ENCODE measurements around the gene GFI1B.

GFI1B gene

DNA sequence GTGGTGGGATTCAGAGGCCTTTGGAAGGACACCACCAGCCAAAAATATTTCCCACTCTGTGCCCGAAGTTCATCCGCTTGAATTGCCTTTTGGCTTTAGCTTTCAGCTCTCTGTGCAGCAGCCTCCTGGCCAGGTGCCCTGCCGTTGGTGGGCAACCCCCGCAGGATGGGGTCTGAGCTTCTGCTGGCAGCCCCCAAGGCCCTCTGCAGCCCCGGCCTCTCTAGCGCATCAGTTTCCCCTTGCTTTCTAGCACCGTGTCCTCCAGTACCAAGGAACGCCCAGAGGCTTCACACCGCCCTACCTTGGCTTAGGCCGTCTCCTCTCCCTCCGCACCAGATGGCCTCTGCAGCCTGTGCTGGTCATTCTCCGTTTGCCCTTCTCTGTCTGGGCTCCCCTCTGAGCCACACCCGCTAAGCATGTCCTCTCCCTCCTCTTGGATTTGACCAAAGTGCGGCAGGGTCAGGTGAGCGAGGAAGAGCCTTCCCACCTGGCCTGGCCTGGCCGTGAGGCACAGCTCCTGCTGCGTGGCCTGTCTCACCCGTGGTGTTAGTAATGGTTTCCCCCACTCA is 29.9 kb upstream of the GFI1B start:
- Histone ChIP-seq H4K20me1 (ENCODE audit: insufficient read depth) (no peaks in the 10 kb centered on the region), H3K27ac (no peak overlapping the region), H3K36me3 (ENCODE audit: insufficient read depth) (no peaks in the 10 kb centered on the region), H3K4me3 (IDR thresholded peaks at IDR 0.05; ENCODE audit: insufficient read depth, low read depth, low read length) (no peak overlapping the region), H3K27me3 (ENCODE audit: insufficient read depth, low read depth) (no peaks in the 10 kb centered on the region), H2AFZ (ENCODE audit: low read depth) (no peak overlapping the region), H3K4me2 (no peak overlapping the region), H3K9ac (no peak overlapping the region), H3K4me1 (ENCODE audit: low read depth, poor library complexity, severe bottlenecking) (peaks cover 6% of the 10 kb centered on the region), H3K79me2 (ENCODE audit: insufficient read depth, low read depth) (peaks cover 8% of the 10 kb centered on the region)
- TF ChIP-seq, protein P1, sequence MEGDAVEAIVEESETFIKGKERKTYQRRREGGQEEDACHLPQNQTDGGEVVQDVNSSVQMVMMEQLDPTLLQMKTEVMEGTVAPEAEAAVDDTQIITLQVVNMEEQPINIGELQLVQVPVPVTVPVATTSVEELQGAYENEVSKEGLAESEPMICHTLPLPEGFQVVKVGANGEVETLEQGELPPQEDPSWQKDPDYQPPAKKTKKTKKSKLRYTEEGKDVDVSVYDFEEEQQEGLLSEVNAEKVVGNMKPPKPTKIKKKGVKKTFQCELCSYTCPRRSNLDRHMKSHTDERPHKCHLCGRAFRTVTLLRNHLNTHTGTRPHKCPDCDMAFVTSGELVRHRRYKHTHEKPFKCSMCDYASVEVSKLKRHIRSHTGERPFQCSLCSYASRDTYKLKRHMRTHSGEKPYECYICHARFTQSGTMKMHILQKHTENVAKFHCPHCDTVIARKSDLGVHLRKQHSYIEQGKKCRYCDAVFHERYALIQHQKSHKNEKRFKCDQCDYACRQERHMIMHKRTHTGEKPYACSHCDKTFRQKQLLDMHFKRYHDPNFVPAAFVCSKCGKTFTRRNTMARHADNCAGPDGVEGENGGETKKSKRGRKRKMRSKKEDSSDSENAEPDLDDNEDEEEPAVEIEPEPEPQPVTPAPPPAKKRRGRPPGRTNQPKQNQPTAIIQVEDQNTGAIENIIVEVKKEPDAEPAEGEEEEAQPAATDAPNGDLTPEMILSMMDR (conservative IDR thresholded peaks at IDR 0.05; ENCODE audit: low read depth, low read length) = no peak

DNA sequence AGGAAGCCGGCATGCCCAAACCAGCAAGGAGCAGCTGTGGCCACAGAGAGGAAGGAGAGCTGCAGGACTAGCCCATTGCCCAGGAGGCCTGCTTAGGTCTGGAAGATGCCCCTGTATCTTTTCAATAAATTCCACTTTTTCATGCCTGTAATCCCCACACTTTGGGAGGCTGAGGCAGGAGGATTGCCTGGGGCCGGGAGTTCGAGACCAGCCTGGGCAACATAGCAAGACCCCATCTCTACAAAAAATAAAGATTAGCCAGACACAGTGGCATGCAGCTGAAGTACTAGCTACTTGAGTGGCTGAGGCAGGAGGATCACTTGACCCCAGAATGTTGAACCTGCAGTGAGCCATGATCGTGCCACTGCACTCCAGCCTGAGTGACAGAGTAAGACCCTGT is 28.8 kb upstream of the GFI1B start:
- H3K4me1 ChIP-seq (ENCODE audit: low read depth, poor library complexity, severe bottlenecking) = peaks cover 5% of the 10 kb centered on the region
- H3K4me3 ChIP-seq (IDR thresholded peaks at IDR 0.05; ENCODE audit: insufficient read depth, low read depth, low read length) = no peak overlapping the region
- H3K9ac ChIP-seq = no peak overlapping the region
- no peaks in the 10 kb centered on the region for H3K27me3 ChIP-seq (ENCODE audit: insufficient read depth, low read depth)
- no peaks in the 10 kb centered on the region for H3K36me3 ChIP-seq (ENCODE audit: insufficient read depth)
- no peak overlapping the region for H2AFZ ChIP-seq (ENCODE audit: low read depth)
- H3K79me2 ChIP-seq (ENCODE audit: insufficient read depth, low read depth) = no peaks in the 10 kb centered on the region
- H3K27ac ChIP-seq = no peak overlapping the region
- TF ChIP-seq, protein P1 (conservative IDR thresholded peaks at IDR 0.05; ENCODE audit: low read depth, low read length) = no peak
- H4K20me1 ChIP-seq (ENCODE audit: insufficient read depth) = no peaks in the 10 kb centered on the region
- no peak overlapping the region for H3K4me2 ChIP-seq

DNA sequence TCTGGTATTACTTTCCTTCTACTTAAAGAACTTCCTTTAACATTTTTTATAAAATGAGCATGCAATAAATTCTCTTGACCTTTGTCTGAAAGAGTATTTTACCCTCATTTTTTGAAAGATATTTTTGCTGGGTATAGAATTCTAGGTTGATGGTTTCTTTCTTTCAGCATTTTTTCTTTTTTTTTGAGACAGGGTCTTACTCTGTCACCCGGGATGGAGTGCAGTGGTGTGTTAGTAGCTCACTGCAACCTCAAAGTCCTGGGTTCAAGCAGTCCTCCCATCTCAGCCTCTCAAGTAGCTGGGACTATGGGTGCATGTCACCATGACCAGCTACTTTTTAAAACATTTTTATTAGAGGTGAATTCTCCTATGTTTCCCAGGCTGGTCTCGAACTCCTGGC is 23.4 kb upstream of the GFI1B start:
- H3K79me2 ChIP-seq (ENCODE audit: insufficient read depth, low read depth) = no peaks in the 10 kb centered on the region
- no peaks in the 10 kb centered on the region for H3K4me1 ChIP-seq (ENCODE audit: low read depth, poor library complexity, severe bottlenecking)
- no peak overlapping the region for H3K4me3 ChIP-seq (IDR thresholded peaks at IDR 0.05; ENCODE audit: insufficient read depth, low read depth, low read length)
- no peaks in the 10 kb centered on the region for H3K36me3 ChIP-seq (ENCODE audit: insufficient read depth)
- no peak overlapping the region for H2AFZ ChIP-seq (ENCODE audit: low read depth)
- TF ChIP-seq, protein P1 (conservative IDR thresholded peaks at IDR 0.05; ENCODE audit: low read depth, low read length) = no peak
- H4K20me1 ChIP-seq (ENCODE audit: insufficient read depth) = no peaks in the 10 kb centered on the region
- no peak overlapping the region for H3K4me2 ChIP-seq
- no peaks in the 10 kb centered on the region; the same call in 1 of the 2 replicates for H3K27me3 ChIP-seq (ENCODE audit: insufficient read depth, low read depth)
- no peak overlapping the region for H3K27ac ChIP-seq
- H3K9ac ChIP-seq = no peak overlapping the region

DNA sequence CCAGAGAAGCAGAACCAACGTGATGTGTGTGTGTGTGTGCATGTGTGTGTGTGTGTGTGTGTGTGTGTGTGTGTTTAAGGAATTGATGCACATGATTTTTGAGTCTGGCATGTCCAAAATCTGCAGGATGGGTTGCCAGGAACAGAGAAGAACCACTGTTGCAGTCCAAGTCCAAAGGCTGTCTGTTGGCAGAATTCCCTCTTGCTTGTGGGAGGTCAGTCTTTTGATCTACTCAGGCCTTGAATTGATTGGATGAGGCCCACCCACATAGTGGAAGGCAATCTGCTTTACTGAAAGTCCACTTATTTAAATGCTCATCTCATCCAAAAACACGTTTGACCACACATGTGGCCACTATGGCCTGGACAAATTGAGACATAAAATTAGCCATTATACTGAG is 22.7 kb upstream of the GFI1B start:
- Histone ChIP-seq H3K4me2 (no peak overlapping the region), H3K27me3 (ENCODE audit: insufficient read depth, low read depth) (no peaks in the 10 kb centered on the region; the same call in 1 of the 2 replicates), H3K27ac (no peak overlapping the region), H3K9ac (no peak overlapping the region), H3K79me2 (ENCODE audit: insufficient read depth, low read depth) (no peaks in the 10 kb centered on the region), H3K4me3 (IDR thresholded peaks at IDR 0.05; ENCODE audit: insufficient read depth, low read depth, low read length) (no peak overlapping the region), H2AFZ (ENCODE audit: low read depth) (no peak overlapping the region), H3K4me1 (ENCODE audit: low read depth, poor library complexity, severe bottlenecking) (no peaks in the 10 kb centered on the region), H4K20me1 (ENCODE audit: insufficient read depth) (no peaks in the 10 kb centered on the region), H3K36me3 (ENCODE audit: insufficient read depth) (no peaks in the 10 kb centered on the region)
- TF ChIP-seq, protein P1 (conservative IDR thresholded peaks at IDR 0.05; ENCODE audit: low read depth, low read length) = no peak
